GM19467 (cell line): ENCODE data around the gene ERBB4.

Experiments
- ATAC-seq: cut with Tn5 transposase; IDR thresholded peaks from one replicate; pipeline ENCODE4 v1.9.1; 2021; ENCODE audit warnings: mild to moderate bottlenecking, moderate library complexity; ENCODE audit not compliant: unreplicated experiment

The ERBB4 gene

GRCh38 chr2:211503856-211504255 is 1034.7 kb downstream of the ERBB4 start:
- ATAC-seq: no peak

GRCh38 chr2:211503198-211503597 is 1035.4 kb downstream of the ERBB4 start:
- ATAC-seq: no peak

GRCh38 chr2:211498551-211499205 is 1039.9 kb downstream of the ERBB4 start:
- no peak for ATAC-seq

- no peak for ATAC-seq
Observed at GRCh38 chr2:211495339-211495738, 1043.3 kb downstream of the ERBB4 start.

- ATAC-seq: no peak
Observed at GRCh38 chr2:211494536-211494935, 1044.1 kb downstream of the ERBB4 start.

- ATAC-seq: no peak
Observed at GRCh38 chr2:211494085-211494484, 1044.5 kb downstream of the ERBB4 start.

- ATAC-seq: no peak
Observed at GRCh38 chr2:211487733-211488132, 1050.9 kb downstream of the ERBB4 start.

GRCh38 chr2:211479536-211480150 is 1059.0 kb downstream of the ERBB4 start:
- no peak for ATAC-seq

- no peak for ATAC-seq
Observed at GRCh38 chr2:211477537-211478275, 1060.9 kb downstream of the ERBB4 start.

- no peak for ATAC-seq
Observed at GRCh38 chr2:211473116-211473515, 1065.5 kb downstream of the ERBB4 start.

GRCh38 chr2:211469664-211470059 is 1068.9 kb downstream of the ERBB4 start:
- ATAC-seq: no peak

GRCh38 chr2:211468877-211469663 is 1069.5 kb downstream of the ERBB4 start:
- no peak for ATAC-seq

- no peak for ATAC-seq
Observed at GRCh38 chr2:211468217-211468616, 1070.4 kb downstream of the ERBB4 start.

GRCh38 chr2:211463397-211463796 is 1075.2 kb downstream of the ERBB4 start:
- no peak for ATAC-seq

GRCh38 chr2:211458974-211459373 is 1079.6 kb downstream of the ERBB4 start:
- ATAC-seq: no peak

GRCh38 chr2:211457325-211457724 is 1081.3 kb downstream of the ERBB4 start:
- ATAC-seq: no peak

- ATAC-seq: peak; percentile 74
Observed at GRCh38 chr2:211455216-211455841, 1083.3 kb downstream of the ERBB4 start.

- ATAC-seq: no peak
Observed at GRCh38 chr2:211454679-211455078, 1083.9 kb downstream of the ERBB4 start.

- no peak for ATAC-seq
Observed at GRCh38 chr2:211453311-211453887, 1085.2 kb downstream of the ERBB4 start.

- ATAC-seq: no peak
Observed at GRCh38 chr2:211451642-211452041, 1087.0 kb downstream of the ERBB4 start.
